ENCODE measurements around the gene GBF1. TPM values are rescaled to one million over a fixed set of nuclear protein-coding genes. Genes with fewer than 3 reads are reported as not detected.

GBF1 gene
- total and polyA plus RNA-seq, 2 donors from 2014 or later, result 14.4 to 53.3 TPM

DNA sequence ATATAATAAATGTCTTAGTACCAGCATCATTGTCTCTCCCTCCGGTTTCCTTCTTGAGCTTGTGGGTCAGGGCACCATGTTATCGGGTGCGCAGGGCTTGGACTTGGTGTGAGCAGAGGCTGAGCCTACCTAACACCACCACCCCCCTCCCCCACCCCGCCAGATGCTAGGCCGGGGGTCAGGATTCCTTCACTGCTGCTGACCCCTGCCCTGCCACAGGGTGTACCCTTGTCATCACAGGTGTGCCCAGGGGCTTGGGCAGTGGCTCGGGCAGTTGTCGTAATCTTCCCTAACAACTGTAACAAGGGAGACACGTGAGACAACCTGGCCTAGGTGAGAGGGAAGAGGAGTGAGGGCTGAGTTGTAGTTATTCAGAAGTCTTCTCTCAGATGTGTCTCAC is 137.5 kb downstream of the GBF1 start:
- no peak for FAIRE-seq
- H3K27ac ChIP-seq (ENCODE audit: low read depth in 2 of 2, low read length in 2 of 2), result no peak overlapping the region
- intact Hi-C loops (cut with DNase I), result no loop called here
- no peaks in the 10 kb centered on the region for H3K9me3 ChIP-seq (ENCODE audit: control insufficient read depth in 2 of 3, insufficient read depth in 1 of 3, low read length in 3 of 3)
- no peak for DNase-seq
- peaks cover 3 to 27% (median 19%) of the 10 kb centered on the region in 3 donors for H3K36me3 ChIP-seq (ENCODE audit: control insufficient read depth in 2 of 3, insufficient read depth in 3 of 3, low read length in 3 of 3)
- TF ChIP-seq, protein P1, sequence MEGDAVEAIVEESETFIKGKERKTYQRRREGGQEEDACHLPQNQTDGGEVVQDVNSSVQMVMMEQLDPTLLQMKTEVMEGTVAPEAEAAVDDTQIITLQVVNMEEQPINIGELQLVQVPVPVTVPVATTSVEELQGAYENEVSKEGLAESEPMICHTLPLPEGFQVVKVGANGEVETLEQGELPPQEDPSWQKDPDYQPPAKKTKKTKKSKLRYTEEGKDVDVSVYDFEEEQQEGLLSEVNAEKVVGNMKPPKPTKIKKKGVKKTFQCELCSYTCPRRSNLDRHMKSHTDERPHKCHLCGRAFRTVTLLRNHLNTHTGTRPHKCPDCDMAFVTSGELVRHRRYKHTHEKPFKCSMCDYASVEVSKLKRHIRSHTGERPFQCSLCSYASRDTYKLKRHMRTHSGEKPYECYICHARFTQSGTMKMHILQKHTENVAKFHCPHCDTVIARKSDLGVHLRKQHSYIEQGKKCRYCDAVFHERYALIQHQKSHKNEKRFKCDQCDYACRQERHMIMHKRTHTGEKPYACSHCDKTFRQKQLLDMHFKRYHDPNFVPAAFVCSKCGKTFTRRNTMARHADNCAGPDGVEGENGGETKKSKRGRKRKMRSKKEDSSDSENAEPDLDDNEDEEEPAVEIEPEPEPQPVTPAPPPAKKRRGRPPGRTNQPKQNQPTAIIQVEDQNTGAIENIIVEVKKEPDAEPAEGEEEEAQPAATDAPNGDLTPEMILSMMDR (IDR thresholded peaks at IDR 0.05; ENCODE audit: borderline replicate concordance, extremely low read depth, insufficient read depth), result no peak
- H3K27me3 ChIP-seq (ENCODE audit: control insufficient read depth, insufficient read depth, low read length), result no peaks in the 10 kb centered on the region
- no peak overlapping the region for H3K9ac ChIP-seq (ENCODE audit: low read length in 3 of 3)
- no peak overlapping the region for H3K4me3 ChIP-seq (ENCODE audit: low read length in 3 of 3)
- peaks cover 0 to 3% (median 0%) of the 10 kb centered on the region in 3 donors for H3K4me1 ChIP-seq (ENCODE audit: control insufficient read depth in 2 of 3, insufficient read depth in 2 of 3, low read depth in 1 of 3, low read length in 3 of 3)

DNA sequence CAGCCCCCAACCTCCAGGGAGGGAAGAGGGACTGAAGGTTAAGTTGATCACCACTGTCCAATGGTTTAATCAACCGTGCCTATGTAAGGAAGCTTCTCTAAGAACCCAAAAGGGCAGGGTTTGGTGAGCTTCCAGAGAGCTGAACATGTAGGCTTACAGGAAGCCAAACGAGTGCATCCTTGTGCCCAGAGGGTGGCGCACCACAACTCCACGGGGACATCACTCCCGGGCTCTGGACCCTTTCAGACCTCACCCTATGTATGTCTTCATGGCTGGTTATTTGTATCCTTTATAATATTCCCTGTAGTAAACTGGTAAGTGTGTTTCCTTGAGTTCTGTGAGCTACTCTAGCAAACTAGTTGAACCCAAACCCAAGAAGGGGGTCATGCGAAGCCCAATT is 138.7 kb downstream of the GBF1 start:
- no peak for FAIRE-seq
- TF ChIP-seq, protein P1 (IDR thresholded peaks at IDR 0.05; ENCODE audit: borderline replicate concordance, extremely low read depth, insufficient read depth), result no peak
- intact Hi-C loops (cut with DNase I), result no loop called here

DNA sequence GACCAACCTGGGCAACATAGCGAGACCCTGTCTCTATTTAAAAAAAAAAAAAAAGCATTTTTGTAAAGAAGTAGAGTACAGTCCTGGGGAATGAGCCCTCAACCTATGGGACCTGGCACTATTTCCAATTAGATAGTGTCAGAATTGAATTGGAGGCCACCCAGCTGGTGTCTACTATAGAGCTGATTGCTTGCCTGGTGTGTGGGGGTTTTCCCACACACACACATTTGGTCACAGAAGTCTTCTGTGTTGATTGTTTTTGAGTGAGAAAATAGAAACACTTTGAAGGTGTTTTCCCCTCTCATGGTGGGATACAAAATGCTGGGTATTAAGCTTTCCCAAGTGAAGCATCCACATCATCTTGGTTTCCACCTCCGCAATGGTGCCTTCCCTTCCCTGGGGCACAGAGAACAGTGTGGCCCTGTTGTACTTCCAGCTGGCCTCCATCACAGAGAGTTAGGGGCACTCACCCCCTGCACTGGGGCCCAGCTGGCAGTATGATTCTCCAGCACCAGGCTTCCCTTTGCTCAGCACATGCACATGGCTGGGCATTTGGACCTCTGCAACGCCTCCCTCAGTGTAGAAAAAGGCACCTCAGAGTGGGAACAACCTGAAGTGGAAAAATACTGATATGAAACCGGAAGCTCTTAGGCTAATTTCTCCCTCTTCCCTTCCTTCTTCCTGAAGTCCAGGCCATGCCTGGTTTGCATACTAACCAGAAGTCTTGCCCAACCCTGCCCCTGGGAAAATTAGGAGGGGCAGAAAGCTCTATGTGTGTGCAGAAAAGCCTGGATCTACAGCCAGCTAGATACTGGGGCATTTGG is 139.5 kb downstream of the GBF1 start:
- Histone ChIP-seq H3K4me1 (ENCODE audit: control insufficient read depth in 2 of 3, insufficient read depth in 2 of 3, low read depth in 1 of 3, low read length in 3 of 3) (peaks cover 0 to 3% (median 0%) of the 10 kb centered on the region in 3 donors), H3K9me3 (ENCODE audit: control insufficient read depth in 2 of 3, insufficient read depth in 1 of 3, low read length in 3 of 3) (no peaks in the 10 kb centered on the region), H3K4me3 (ENCODE audit: low read length in 3 of 3) (no peak overlapping the region), H3K27ac (ENCODE audit: low read depth in 2 of 2, low read length in 2 of 2) (no peak overlapping the region), H3K27me3 (ENCODE audit: control insufficient read depth, insufficient read depth, low read length) (no peaks in the 10 kb centered on the region), H3K9ac (ENCODE audit: low read length in 3 of 3) (no peak overlapping the region), H3K36me3 (ENCODE audit: control insufficient read depth in 2 of 3, insufficient read depth in 3 of 3, low read length in 3 of 3) (peaks cover 3 to 15% (median 11%) of the 10 kb centered on the region in 3 donors)
- no peak for FAIRE-seq
- DNase-seq, result no peak
- TF ChIP-seq, protein P1 (IDR thresholded peaks at IDR 0.05; ENCODE audit: borderline replicate concordance, extremely low read depth, insufficient read depth), result no peak
- intact Hi-C loops (cut with DNase I), result no loop called here

More for the DNA sequence above, 138.7 kb downstream of the GBF1 start:
- H3K9me3 ChIP-seq (ENCODE audit: control insufficient read depth in 2 of 3, insufficient read depth in 1 of 3, low read length in 3 of 3), result no peaks in the 10 kb centered on the region
- no peak overlapping the region for H3K4me3 ChIP-seq (ENCODE audit: low read length in 3 of 3)
- H3K27ac ChIP-seq (ENCODE audit: low read depth in 2 of 2, low read length in 2 of 2), result no peak overlapping the region
- no peak for DNase-seq
- no peak overlapping the region for H3K9ac ChIP-seq (ENCODE audit: low read length in 3 of 3)
- H3K36me3 ChIP-seq (ENCODE audit: control insufficient read depth in 2 of 3, insufficient read depth in 3 of 3, low read length in 3 of 3), result peaks cover 3 to 22% (median 17%) of the 10 kb centered on the region in 3 donors
- no peaks in the 10 kb centered on the region for H3K27me3 ChIP-seq (ENCODE audit: control insufficient read depth, insufficient read depth, low read length)
- peaks cover 0 to 3% (median 0%) of the 10 kb centered on the region in 3 donors for H3K4me1 ChIP-seq (ENCODE audit: control insufficient read depth in 2 of 3, insufficient read depth in 2 of 3, low read depth in 1 of 3, low read length in 3 of 3)

Measured in kidney (tissue), 14 donors.